Activated CD4-positive, alpha-beta memory T cell treated with anti-CD3 and anti-CD28 coated beads, Interleukin-2, amount 10 ng/mL, durations not matched to agents 7 days and 5 days (primary cell): ENCODE measurements around the gene ZMIZ1. TPM values are rescaled to one million over a fixed set of nuclear protein-coding genes. Genes with fewer than 3 reads are reported as not detected.

Source experiments
- CTCF ChIA-PET: fragments of 350-600 bp; sonication (Branson Sonifier 250); formaldehyde crosslinking; loops from one replicate; lab custom pipeline; 2021; ENCODE audit warnings: antibody characterized with exemption, inconsistent platforms; lab: Charles Lee
- POLR2A ChIA-PET: fragments of 350-600 bp; sonication (Branson Sonifier 250); formaldehyde crosslinking; loops from one replicate; lab custom pipeline; 2021; ENCODE audit warnings: antibody characterized with exemption; lab: Charles Lee
- DNase-seq: peaks from one replicate; pipeline ENCODE4 v3.0.0-alpha.2; 2020
- H3K27ac Mint-ChIP-seq: one replicate; pipeline ENCODE4 v1.8.0; 2021; ENCODE audit warnings: mild to moderate bottlenecking, mixed read lengths
- H3K27me3 Mint-ChIP-seq: one replicate; pipeline ENCODE4 v1.8.0; 2021; ENCODE audit warnings: mixed read lengths
- H3K36me3 Mint-ChIP-seq: one replicate; pipeline ENCODE4 v1.8.0; 2021; ENCODE audit warnings: low read depth, mixed read lengths
- H3K4me1 Mint-ChIP-seq: one replicate; pipeline ENCODE4 v1.8.0; 2021; ENCODE audit warnings: mixed read lengths
- H3K4me3 Mint-ChIP-seq: one replicate; pipeline ENCODE4 v1.8.0; 2021; ENCODE audit warnings: mild to moderate bottlenecking, mixed read lengths
- H3K9me3 Mint-ChIP-seq: one replicate; pipeline ENCODE4 v1.8.0; 2021; ENCODE audit warnings: mixed read lengths
- total RNA-seq, 2 experiments: library from RNA; stranded (reverse); gene quantifications; one replicate each; pipeline ENCODE4 v1.2.3, GENCODE V29; 2021

ZMIZ1 gene
- total RNA-seq, 2 experiments from 2014 or later, result 46.9 to 47.0 TPM

DNA sequence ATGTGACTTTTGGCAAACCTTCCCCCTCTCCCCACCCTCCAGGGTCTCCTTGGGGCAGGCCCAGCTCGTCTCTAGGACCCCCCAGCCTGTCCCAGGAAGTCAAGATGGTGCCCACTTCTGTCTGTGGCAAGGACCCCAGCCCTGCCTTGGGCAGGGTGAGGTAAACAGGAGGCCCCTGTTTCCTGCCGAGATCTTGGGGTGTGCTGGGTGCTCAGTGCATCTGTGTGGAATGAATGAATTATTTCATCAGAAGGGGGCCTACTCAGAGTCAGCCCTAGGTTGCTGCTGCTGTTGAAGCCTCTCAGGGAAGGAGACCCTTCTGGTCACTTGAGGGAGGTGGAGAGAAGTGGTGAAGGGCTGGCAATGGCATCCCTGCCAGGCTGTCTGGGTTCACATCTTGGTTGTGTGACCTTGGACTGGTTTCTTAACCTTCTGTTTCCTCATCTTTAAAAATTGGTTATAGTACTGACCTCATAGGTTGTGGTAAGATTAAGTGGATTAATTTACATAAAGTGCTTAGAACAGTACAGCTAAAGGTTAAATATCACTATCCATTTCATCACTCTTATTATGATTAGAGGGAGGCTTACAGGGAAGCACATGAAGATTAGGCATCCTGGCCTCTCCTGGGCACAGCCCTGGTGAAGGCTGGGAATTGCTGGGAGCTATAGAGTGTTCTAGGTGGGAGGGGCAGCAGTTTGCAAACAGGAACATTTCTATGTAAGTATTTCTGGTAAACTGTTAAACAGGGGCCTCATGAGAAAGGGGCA, 67.7 kb downstream of the ZMIZ1 start:
- peak overlapping the region; percentile 17 for H3K4me3 Mint-ChIP-seq
- ChIA-PET POLR2A (interaction anchor here (0.7 to 4.4 kb wide), 6 partner anchors 9 to 150 kb away, joined by 3 to 30 read pairs (median 4); no protein-coding TSS in a partner anchor), CTCF (interaction anchor here (0.8 to 1.4 kb wide), 5 partner anchors 9 to 61 kb away, joined by 3 to 5 read pairs (median 4); no protein-coding TSS in a partner anchor)
- H3K4me1 Mint-ChIP-seq, result peaks cover 35% of the 10 kb centered on the region
- peaks cover 5% of the 10 kb centered on the region for H3K36me3 Mint-ChIP-seq
- peak overlapping the region; percentile 60 for H3K27ac Mint-ChIP-seq
- H3K27me3 Mint-ChIP-seq, result no peaks in the 10 kb centered on the region
- H3K9me3 Mint-ChIP-seq, result no peaks in the 10 kb centered on the region
- no peak for DNase-seq

DNA sequence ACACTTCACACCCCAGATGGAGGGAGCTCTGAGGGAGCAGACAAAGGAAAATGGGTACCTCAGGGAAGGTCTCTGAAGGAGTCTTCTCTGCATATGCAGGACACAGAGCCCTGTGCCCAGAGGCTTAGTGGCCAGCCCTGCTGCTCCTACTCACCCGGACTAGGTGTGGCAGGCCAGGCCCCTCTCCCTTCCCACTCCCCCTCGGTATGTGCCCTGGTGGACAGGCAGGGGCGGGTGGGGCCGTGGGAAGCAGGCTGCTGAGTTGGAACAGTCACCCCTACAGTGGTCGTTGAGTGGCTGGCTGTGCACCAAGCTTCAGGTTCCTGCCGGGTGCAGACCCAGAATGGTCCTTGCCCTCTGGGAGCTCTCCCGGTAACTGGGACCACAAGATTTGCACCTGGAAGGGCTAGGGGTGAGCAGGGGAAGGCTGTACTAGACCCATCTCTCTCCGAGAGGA, 68.6 kb downstream of the ZMIZ1 start:
- Mint-ChIP-seq H3K27me3 (no peaks in the 10 kb centered on the region), H3K27ac (peak overlapping the region; percentile 82), H3K36me3 (peaks cover 5% of the 10 kb centered on the region), H3K4me3 (peak overlapping the region; percentile 68), H3K4me1 (peaks cover 36% of the 10 kb centered on the region), H3K9me3 (no peaks in the 10 kb centered on the region)
- POLR2A ChIA-PET, result interaction anchor here (0.9 to 4.4 kb wide), 5 partner anchors 10 to 151 kb away, joined by 3 to 30 read pairs (median 4); no protein-coding TSS in a partner anchor
- CTCF ChIA-PET, result interaction anchor here (1.2 to 1.4 kb wide), 4 partner anchors 11 to 60 kb away, joined by 3 to 5 read pairs (median 4); no protein-coding TSS in a partner anchor
- no peak for DNase-seq

GRCh38 chr10:79137826-79138225, 69.1 kb downstream of the ZMIZ1 start:
- POLR2A ChIA-PET, result interaction anchor here (1.1 to 4.4 kb wide), 4 partner anchors 10 to 151 kb away, joined by 3 to 30 read pairs (median 6); no protein-coding TSS in a partner anchor
- H3K9me3 Mint-ChIP-seq, result no peaks in the 10 kb centered on the region
- peak overlapping the region; percentile 68 for H3K4me3 Mint-ChIP-seq
- H3K27me3 Mint-ChIP-seq, result no peaks in the 10 kb centered on the region
- H3K27ac Mint-ChIP-seq, result peak overlapping the region; percentile 82
- DNase-seq, result peak; percentile 80
- peaks cover 36% of the 10 kb centered on the region for H3K4me1 Mint-ChIP-seq
- CTCF ChIA-PET, result interaction anchor here (1.4 kb wide), 2 partner anchors 11 to 12 kb away, joined by 3 to 4 read pairs; no protein-coding TSS in a partner anchor
- H3K36me3 Mint-ChIP-seq, result peaks cover 5% of the 10 kb centered on the region

DNA sequence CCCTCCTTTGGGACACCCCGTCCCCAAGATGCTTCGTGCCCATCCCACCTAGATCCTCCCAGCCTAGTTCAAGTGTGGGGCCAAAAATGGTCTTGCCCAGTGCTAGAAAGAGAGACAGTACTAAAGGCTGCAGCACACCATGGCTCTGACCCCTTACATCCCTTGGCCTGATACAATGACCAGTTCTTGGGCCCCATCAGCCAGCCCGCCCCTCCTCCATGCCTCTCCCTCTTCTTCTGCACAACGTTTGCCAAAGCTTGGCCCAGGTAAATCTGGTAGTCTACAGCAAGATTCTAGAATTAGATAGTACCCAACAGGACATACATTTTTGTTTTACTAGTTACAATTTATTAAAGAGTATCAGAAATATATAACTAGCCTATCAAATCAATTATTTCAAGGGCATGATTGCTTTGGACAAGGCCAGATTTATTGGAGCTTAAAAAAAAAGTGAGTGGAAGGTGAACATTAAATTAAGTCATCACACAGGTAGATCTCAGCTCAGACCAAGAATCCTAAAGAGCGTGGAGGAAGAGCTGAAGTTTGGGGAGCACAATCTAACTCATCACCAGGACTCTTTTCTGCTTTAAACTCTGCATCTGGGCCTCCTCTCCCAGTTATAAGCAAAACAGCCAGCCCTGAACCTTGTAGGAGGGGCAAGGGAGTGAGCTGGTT, 69.8 kb downstream of the ZMIZ1 start:
- no peak overlapping the region for H3K4me3 Mint-ChIP-seq
- no peak for DNase-seq
- H3K27me3 Mint-ChIP-seq, result no peaks in the 10 kb centered on the region
- H3K27ac Mint-ChIP-seq, result peak overlapping the region; percentile 82
- CTCF ChIA-PET, result interaction anchor here (1.4 kb wide), 1 partner anchor 11 kb away, joined by 4 read pairs; no protein-coding TSS in a partner anchor
- peaks cover 36% of the 10 kb centered on the region for H3K4me1 Mint-ChIP-seq
- H3K9me3 Mint-ChIP-seq, result no peaks in the 10 kb centered on the region
- H3K36me3 Mint-ChIP-seq, result peaks cover 5% of the 10 kb centered on the region
- POLR2A ChIA-PET, result interaction anchor here (4.4 kb wide), 1 partner anchor 12 kb away, joined by 30 read pairs; no protein-coding TSS in a partner anchor

GRCh38 chr10:79139124-79139835, 70.5 kb downstream of the ZMIZ1 start:
- Mint-ChIP-seq H3K36me3 (peaks cover 5% of the 10 kb centered on the region), H3K27me3 (no peaks in the 10 kb centered on the region), H3K27ac (no peak overlapping the region), H3K4me3 (no peak overlapping the region), H3K4me1 (peaks cover 36% of the 10 kb centered on the region), H3K9me3 (no peaks in the 10 kb centered on the region)
- ChIA-PET CTCF (interaction anchor here (1.4 kb wide), 1 partner anchor 10 kb away, joined by 4 read pairs; no protein-coding TSS in a partner anchor), POLR2A (interaction anchor here (4.4 kb wide), 1 partner anchor 11 kb away, joined by 30 read pairs; no protein-coding TSS in a partner anchor)
- no peak for DNase-seq

DNA sequence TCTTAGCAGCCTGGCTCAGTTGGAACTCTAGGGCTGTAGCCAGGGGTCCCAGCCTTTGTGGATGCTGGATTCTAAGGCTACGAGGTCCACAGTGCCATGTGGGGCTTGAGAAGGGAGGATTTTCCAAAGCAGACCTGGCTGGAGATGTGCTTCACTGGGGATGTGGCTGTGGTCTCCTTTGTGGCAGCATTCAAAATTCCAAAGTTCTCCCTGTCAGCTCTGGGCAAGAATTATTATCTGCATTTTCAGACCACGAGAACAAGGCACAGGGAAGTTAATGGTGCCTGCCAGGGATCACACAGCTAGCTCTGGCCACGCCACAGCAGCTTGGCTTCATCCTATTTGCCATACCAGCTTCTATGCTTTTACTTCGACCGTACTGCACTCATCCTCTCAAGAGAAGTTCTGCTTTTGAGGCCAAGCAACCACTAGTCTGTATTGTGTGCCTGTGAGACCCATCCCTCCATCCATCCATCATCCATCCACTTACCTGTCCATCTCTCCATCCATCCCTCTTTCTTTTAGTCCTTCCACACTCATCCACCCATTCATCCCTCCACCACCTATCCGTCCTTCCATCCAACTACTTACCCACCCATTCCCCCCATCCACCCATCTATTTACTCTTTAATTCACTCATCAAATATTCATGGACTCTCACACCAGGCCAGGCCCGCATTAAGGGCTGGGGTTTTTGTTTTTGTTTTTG, 71.5 kb downstream of the ZMIZ1 start:
- DNase-seq, result no peak
- Mint-ChIP-seq H3K9me3 (no peaks in the 10 kb centered on the region), H3K27me3 (no peaks in the 10 kb centered on the region), H3K27ac (no peak overlapping the region), H3K4me1 (peaks cover 43% of the 10 kb centered on the region), H3K4me3 (no peak overlapping the region), H3K36me3 (peaks cover 5% of the 10 kb centered on the region)
- POLR2A ChIA-PET, result interaction anchor here (4.4 kb wide), 1 partner anchor 10 kb away, joined by 30 read pairs; no protein-coding TSS in a partner anchor
- CTCF ChIA-PET, result no interaction called here

- POLR2A ChIA-PET, result interaction anchor here (4.4 kb wide), 1 partner anchor 9 kb away, joined by 30 read pairs; no protein-coding TSS in a partner anchor
- Mint-ChIP-seq H3K27me3 (no peaks in the 10 kb centered on the region), H3K27ac (no peak overlapping the region), H3K36me3 (peaks cover 5% of the 10 kb centered on the region), H3K4me3 (no peak overlapping the region), H3K4me1 (peaks cover 46% of the 10 kb centered on the region), H3K9me3 (no peaks in the 10 kb centered on the region)
- CTCF ChIA-PET, result no interaction called here
- DNase-seq, result no peak
These were observed 72.1 kb downstream of the ZMIZ1 start for GRCh38 chr10:79140855-79141254.

- no peak for DNase-seq
- no peak overlapping the region for H3K4me3 Mint-ChIP-seq
These were observed 73.3 kb downstream of the ZMIZ1 start for GRCh38 chr10:79142064-79142491.

GRCh38 chr10:79142522-79143309, 74.0 kb downstream of the ZMIZ1 start:
- DNase-seq, result no peak
- H3K9me3 Mint-ChIP-seq, result no peaks in the 10 kb centered on the region
- H3K27ac Mint-ChIP-seq, result no peak overlapping the region
- H3K4me1 Mint-ChIP-seq, result peaks cover 46% of the 10 kb centered on the region
- no peaks in the 10 kb centered on the region for H3K27me3 Mint-ChIP-seq
- peaks cover 5% of the 10 kb centered on the region for H3K36me3 Mint-ChIP-seq
- POLR2A ChIA-PET, result no interaction called here
- no peak overlapping the region for H3K4me3 Mint-ChIP-seq
- CTCF ChIA-PET, result interaction anchor here (1.0 to 1.2 kb wide), 2 partner anchors 41 to 60 kb away, joined by 3 read pairs; no protein-coding TSS in a partner anchor

More at GRCh38 chr10:79142064-79142491, 73.3 kb downstream of the ZMIZ1 start:
- Mint-ChIP-seq H3K27ac (no peak overlapping the region), H3K27me3 (no peaks in the 10 kb centered on the region), H3K9me3 (no peaks in the 10 kb centered on the region), H3K36me3 (peaks cover 5% of the 10 kb centered on the region), H3K4me1 (peaks cover 47% of the 10 kb centered on the region)
- ChIA-PET POLR2A (no interaction called here), CTCF (interaction anchor here (1.2 kb wide), 1 partner anchor 60 kb away, joined by 3 read pairs; no protein-coding TSS in a partner anchor)

DNA sequence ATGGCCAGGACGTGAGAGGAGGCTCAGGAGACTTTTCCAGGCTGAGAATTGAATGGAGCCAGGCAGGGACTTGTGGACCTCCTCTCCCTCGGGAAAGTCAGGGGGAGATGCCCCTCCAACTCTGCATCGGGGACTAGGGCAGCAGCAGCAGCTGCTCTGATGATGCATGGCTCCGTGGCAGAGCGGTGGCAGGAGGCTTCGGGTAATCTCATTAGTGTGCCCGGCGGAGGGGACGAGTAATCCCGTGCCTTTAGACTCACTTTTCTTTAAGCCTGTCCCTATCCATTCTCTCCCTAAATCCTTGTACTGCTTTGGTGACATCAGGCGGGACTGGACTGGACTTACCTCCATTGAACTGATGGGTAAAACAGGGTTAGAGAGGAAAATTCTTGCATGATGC, 75.1 kb downstream of the ZMIZ1 start:
- H3K27ac Mint-ChIP-seq, result no peak overlapping the region
- POLR2A ChIA-PET, result no interaction called here
- no peaks in the 10 kb centered on the region for H3K27me3 Mint-ChIP-seq
- DNase-seq, result no peak
- H3K4me1 Mint-ChIP-seq, result peaks cover 45% of the 10 kb centered on the region
- H3K4me3 Mint-ChIP-seq, result no peak overlapping the region
- CTCF ChIA-PET, result interaction anchor here (1.0 kb wide), 1 partner anchor 42 kb away, joined by 3 read pairs; no protein-coding TSS in a partner anchor
- H3K36me3 Mint-ChIP-seq, result peaks cover 5% of the 10 kb centered on the region
- no peaks in the 10 kb centered on the region for H3K9me3 Mint-ChIP-seq
